Measurements from ENCODE around the gene CACNG6. TPM values are rescaled to one million over a fixed set of nuclear protein-coding genes. Genes with fewer than 3 reads are reported as not detected.

CACNG6 gene
- total and polyA plus RNA-seq, 5 experiments from 2014 or later: not detected

GRCh38 chr19:54013866-54014265, 22.4 kb downstream of the CACNG6 start:
- H3K9me3 Mint-ChIP-seq: peaks cover 0 to 3% (median 0%) of the 10 kb centered on the region in 9 donors

GRCh38 chr19:54014920-54015560, 23.6 kb downstream of the CACNG6 start:
- Mint-ChIP-seq H3K4me1 (no peaks in the 10 kb centered on the region), H3K27ac (peak overlapping the region in 1 of 10 donors; percentile 74), H3K4me3 (no peak overlapping the region), H3K9me3 (peaks cover 0 to 3% (median 0%) of the 10 kb centered on the region in 9 donors), H3K27me3 (peaks cover 11 to 65% (median 52%) of the 10 kb centered on the region in 5 donors), H3K36me3 (peaks cover 0 to 2% (median 0%) of the 10 kb centered on the region in 3 donors)
- POLR2A ChIA-PET: interaction anchor here (0.6 kb wide), 1 partner anchor 14 kb away, joined by 4 read pairs; no protein-coding TSS in a partner anchor
- DNase-seq (no peak), ATAC-seq (no peak)

More at GRCh38 chr19:54013866-54014265, 22.4 kb downstream of the CACNG6 start:
- H3K27me3 Mint-ChIP-seq: peaks cover 11 to 68% (median 51%) of the 10 kb centered on the region in 5 donors
- no peak for DNase-seq
- POLR2A ChIA-PET: no interaction called here
- H3K36me3 Mint-ChIP-seq: peaks cover 0 to 2% (median 0%) of the 10 kb centered on the region in 3 donors
- no peak overlapping the region for H3K27ac Mint-ChIP-seq
- no peaks in the 10 kb centered on the region for H3K4me1 Mint-ChIP-seq
- H3K4me3 Mint-ChIP-seq: no peak overlapping the region
- ATAC-seq: no peak

GRCh38 chr19:54017261-54017660, 25.8 kb downstream of the CACNG6 start:
- POLR2A ChIA-PET: interaction anchor here (0.7 kb wide), 1 partner anchor 12 kb away, joined by 3 read pairs; no protein-coding TSS in a partner anchor
- Mint-ChIP-seq H3K36me3 (no peaks in the 10 kb centered on the region), H3K4me3 (no peak overlapping the region), H3K4me1 (peaks cover 0 to 4% (median 0%) of the 10 kb centered on the region in 4 donors), H3K27me3 (peaks cover 14 to 66% (median 50%) of the 10 kb centered on the region in 5 donors), H3K27ac (no peak overlapping the region), H3K9me3 (peaks cover 0 to 3% (median 0%) of the 10 kb centered on the region in 9 donors)
- ATAC-seq (no peak), DNase-seq (no peak)

GRCh38 chr19:54021363-54021762, 29.9 kb downstream of the CACNG6 start:
- DNase-seq (no peak), ATAC-seq (no peak)
- Mint-ChIP-seq H3K4me3 (no peak overlapping the region), H3K4me1 (peaks cover 0 to 8% (median 5%) of the 10 kb centered on the region in 4 donors), H3K27ac (no peak overlapping the region), H3K36me3 (no peaks in the 10 kb centered on the region), H3K27me3 (peaks cover 15 to 70% (median 30%) of the 10 kb centered on the region in 5 donors), H3K9me3 (no peaks in the 10 kb centered on the region)
- POLR2A ChIA-PET: no interaction called here

- ATAC-seq (no peak), DNase-seq (no peak)
- H3K4me1 Mint-ChIP-seq: peaks cover 0 to 8% (median 5%) of the 10 kb centered on the region in 4 donors
- no peak overlapping the region for H3K4me3 Mint-ChIP-seq
- POLR2A ChIA-PET: no interaction called here
- no peak overlapping the region for H3K27ac Mint-ChIP-seq
- H3K27me3 Mint-ChIP-seq: peaks cover 15 to 72% (median 28%) of the 10 kb centered on the region in 5 donors
- no peaks in the 10 kb centered on the region for H3K9me3 Mint-ChIP-seq
- no peaks in the 10 kb centered on the region for H3K36me3 Mint-ChIP-seq
Measured at GRCh38 chr19:54021932-54022331, 30.5 kb downstream of the CACNG6 start.

- ATAC-seq: no peak
- Mint-ChIP-seq H3K27ac (no peak overlapping the region), H3K9me3 (no peaks in the 10 kb centered on the region), H3K4me1 (peaks cover 0 to 8% (median 5%) of the 10 kb centered on the region in 4 donors), H3K36me3 (no peaks in the 10 kb centered on the region), H3K4me3 (no peak overlapping the region), H3K27me3 (peaks cover 13 to 71% (median 21%) of the 10 kb centered on the region in 5 donors)
- DNase-seq: no peak
- POLR2A ChIA-PET: interaction anchor here (1.2 kb wide), 1 partner anchor 142 kb away, joined by 3 read pairs; the partner anchor contains the start of gene PRKCG
Measured at GRCh38 chr19:54023191-54023590, 31.8 kb downstream of the CACNG6 start.

GRCh38 chr19:54024660-54025059, 33.2 kb downstream of the CACNG6 start:
- Mint-ChIP-seq H3K4me3 (no peak overlapping the region), H3K27me3 (peaks cover 16 to 75% (median 27%) of the 10 kb centered on the region in 5 donors), H3K4me1 (peaks cover 0 to 8% (median 5%) of the 10 kb centered on the region in 4 donors), H3K36me3 (no peaks in the 10 kb centered on the region), H3K9me3 (no peaks in the 10 kb centered on the region), H3K27ac (no peak overlapping the region)
- POLR2A ChIA-PET: no interaction called here
- ATAC-seq (no peak), DNase-seq (no peak)

- DNase-seq: no peak
Measured at GRCh38 chr19:54026656-54027055, 35.2 kb downstream of the CACNG6 start.

GRCh38 chr19:54029301-54029700, 37.9 kb downstream of the CACNG6 start:
- Mint-ChIP-seq H3K4me3 (no peak overlapping the region), H3K36me3 (no peaks in the 10 kb centered on the region), H3K4me1 (peaks cover 0 to 7% (median 2%) of the 10 kb centered on the region in 4 donors), H3K27ac (peak overlapping the region in 1 of 10 donors; percentile 8), H3K9me3 (no peaks in the 10 kb centered on the region), H3K27me3 (peaks cover 18 to 63% (median 27%) of the 10 kb centered on the region in 5 donors)
- ATAC-seq (no peak), DNase-seq (no peak)
- POLR2A ChIA-PET: interaction anchor here (0.6 kb wide), 2 partner anchors 14 to 44 kb away, joined by 3 to 4 read pairs; no protein-coding TSS in a partner anchor

More at GRCh38 chr19:54026656-54027055, 35.2 kb downstream of the CACNG6 start:
- H3K27ac Mint-ChIP-seq: no peak overlapping the region
- H3K9me3 Mint-ChIP-seq: no peaks in the 10 kb centered on the region
- H3K36me3 Mint-ChIP-seq: no peaks in the 10 kb centered on the region
- POLR2A ChIA-PET: no interaction called here
- no peak overlapping the region for H3K4me3 Mint-ChIP-seq
- ATAC-seq: no peak
- peaks cover 20 to 75% (median 34%) of the 10 kb centered on the region in 5 donors for H3K27me3 Mint-ChIP-seq
- peaks cover 3 to 11% (median 4%) of the 10 kb centered on the region in 4 donors for H3K4me1 Mint-ChIP-seq

GRCh38 chr19:54029930-54030490, 38.6 kb downstream of the CACNG6 start:
- Mint-ChIP-seq H3K27ac (no peak overlapping the region), H3K36me3 (no peaks in the 10 kb centered on the region), H3K9me3 (no peaks in the 10 kb centered on the region), H3K27me3 (peaks cover 18 to 59% (median 27%) of the 10 kb centered on the region in 5 donors), H3K4me1 (peaks cover 0 to 6% (median 2%) of the 10 kb centered on the region in 4 donors), H3K4me3 (no peak overlapping the region)
- ATAC-seq: no peak
- DNase-seq: peak; percentile 17 to 70 (median 40)
- POLR2A ChIA-PET: no interaction called here

- Mint-ChIP-seq H3K4me1 (peaks cover 0 to 6% (median 2%) of the 10 kb centered on the region in 4 donors), H3K9me3 (no peaks in the 10 kb centered on the region), H3K4me3 (no peak overlapping the region), H3K27ac (no peak overlapping the region), H3K36me3 (no peaks in the 10 kb centered on the region), H3K27me3 (peaks cover 17 to 57% (median 31%) of the 10 kb centered on the region in 5 donors)
- ATAC-seq (no peak), DNase-seq (no peak)
- POLR2A ChIA-PET: no interaction called here
Measured at GRCh38 chr19:54030895-54031586, 39.6 kb downstream of the CACNG6 start.

GRCh38 chr19:54035215-54036178, 44.1 kb downstream of the CACNG6 start:
- H3K9me3 Mint-ChIP-seq: peaks cover 0 to 3% (median 0%) of the 10 kb centered on the region in 9 donors
- ATAC-seq: no peak
- no peak for DNase-seq
- H3K36me3 Mint-ChIP-seq: no peaks in the 10 kb centered on the region
- peaks cover 13 to 30% (median 28%) of the 10 kb centered on the region in 5 donors for H3K27me3 Mint-ChIP-seq
- POLR2A ChIA-PET: no interaction called here
- no peak overlapping the region for H3K4me3 Mint-ChIP-seq
- H3K27ac Mint-ChIP-seq: no peak overlapping the region
- peaks cover 0 to 6% (median under 1%) of the 10 kb centered on the region in 4 donors for H3K4me1 Mint-ChIP-seq

Data from naive thymus-derived CD8-positive, alpha-beta T cell (primary cell).